WTC11 (cell line): ENCODE measurements around the gene OR6C75.

Experiments
- ATF2 ChIP-seq: sonication (generic); formaldehyde crosslinking; IDR thresholded peaks from 2 replicates; pipeline ENCODE4 v1.8.1; 2022; ENCODE audit warnings: low read depth, missing genetic modification reagents, borderline replicate concordance
- CBFB ChIP-seq: sonication (generic); formaldehyde crosslinking; IDR thresholded peaks from 2 replicates; pipeline ENCODE4 v1.8.1; 2022; ENCODE audit warnings: mild to moderate bottlenecking, low read depth, missing genetic modification reagents
- E2F1 ChIP-seq: sonication (generic); formaldehyde crosslinking; IDR thresholded peaks from 2 replicates; pipeline ENCODE4 v1.8.0; 2022; ENCODE audit warnings: mild to moderate bottlenecking, missing genetic modification reagents
- FOXJ3 ChIP-seq: sonication (generic); formaldehyde crosslinking; IDR thresholded peaks from 2 replicates; pipeline ENCODE4 v1.9.0; 2021; ENCODE audit warnings: missing genetic modification reagents, mild to moderate bottlenecking, borderline replicate concordance
- TEAD4 ChIP-seq: sonication (generic); formaldehyde crosslinking; IDR thresholded peaks from 2 replicates; pipeline ENCODE4 v1.8.0; 2022; ENCODE audit warnings: mild to moderate bottlenecking, missing genetic modification reagents
- ZNF138 ChIP-seq: sonication (generic); formaldehyde crosslinking; conservative IDR thresholded peaks from 2 replicates; pipeline ENCODE4 v1.8.1; 2022; ENCODE audit warnings: mild to moderate bottlenecking, moderate library complexity, missing genetic modification reagents
- ZNF425 ChIP-seq: fragments of 250-450 bp; sonication (Bioruptor Pico); conservative IDR thresholded peaks from 2 replicates; pipeline ENCODE4 v1.9.0; 2021; ENCODE audit warnings: mild to moderate bottlenecking
- TF ChIP-seq, protein P1 (sequence below): fragments of 200-600 bp; IDR thresholded peaks from 2 replicates; pipeline ENCODE4 v1.8.0; 2022; ENCODE audit warnings: antibody characterized with exemption
- TF ChIP-seq, protein P2 (sequence below): sonication (generic); formaldehyde crosslinking; IDR thresholded peaks from 2 replicates; pipeline ENCODE4 v1.8.1; 2022; ENCODE audit warnings: mild to moderate bottlenecking, moderate library complexity, missing genetic modification reagents
- TF ChIP-seq, protein P3 (sequence below): sonication (generic); formaldehyde crosslinking; IDR thresholded peaks from 2 replicates; pipeline ENCODE4 v1.8.1; 2023; ENCODE audit warnings: mild to moderate bottlenecking, missing genetic modification reagents, moderate library complexity
- TF ChIP-seq, protein P4 (sequence below): sonication (generic); formaldehyde crosslinking; IDR thresholded peaks from 2 replicates; pipeline ENCODE4 v1.8.1; 2023; ENCODE audit warnings: mild to moderate bottlenecking, missing genetic modification reagents, borderline replicate concordance

DNA sequence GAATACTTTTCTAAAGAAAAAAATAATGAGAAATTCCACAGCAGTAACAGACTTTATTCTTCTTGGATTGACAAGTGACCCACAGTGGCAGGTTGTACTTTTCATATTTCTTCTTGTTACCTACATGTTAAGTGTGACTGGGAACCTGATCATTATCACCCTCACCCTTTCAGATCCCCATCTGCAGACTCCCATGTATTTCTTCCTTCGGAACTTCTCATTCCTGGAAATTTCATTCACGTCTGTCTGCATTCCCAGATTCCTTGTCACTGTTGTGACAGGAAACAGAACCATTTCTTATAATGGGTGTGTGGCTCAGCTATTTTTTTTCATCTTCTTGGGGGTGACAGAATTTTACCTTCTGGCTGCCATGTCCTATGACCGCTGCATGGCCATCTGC lies 2.3 kb downstream of the OR6C75 start:
- TF ChIP-seq, protein P1, sequence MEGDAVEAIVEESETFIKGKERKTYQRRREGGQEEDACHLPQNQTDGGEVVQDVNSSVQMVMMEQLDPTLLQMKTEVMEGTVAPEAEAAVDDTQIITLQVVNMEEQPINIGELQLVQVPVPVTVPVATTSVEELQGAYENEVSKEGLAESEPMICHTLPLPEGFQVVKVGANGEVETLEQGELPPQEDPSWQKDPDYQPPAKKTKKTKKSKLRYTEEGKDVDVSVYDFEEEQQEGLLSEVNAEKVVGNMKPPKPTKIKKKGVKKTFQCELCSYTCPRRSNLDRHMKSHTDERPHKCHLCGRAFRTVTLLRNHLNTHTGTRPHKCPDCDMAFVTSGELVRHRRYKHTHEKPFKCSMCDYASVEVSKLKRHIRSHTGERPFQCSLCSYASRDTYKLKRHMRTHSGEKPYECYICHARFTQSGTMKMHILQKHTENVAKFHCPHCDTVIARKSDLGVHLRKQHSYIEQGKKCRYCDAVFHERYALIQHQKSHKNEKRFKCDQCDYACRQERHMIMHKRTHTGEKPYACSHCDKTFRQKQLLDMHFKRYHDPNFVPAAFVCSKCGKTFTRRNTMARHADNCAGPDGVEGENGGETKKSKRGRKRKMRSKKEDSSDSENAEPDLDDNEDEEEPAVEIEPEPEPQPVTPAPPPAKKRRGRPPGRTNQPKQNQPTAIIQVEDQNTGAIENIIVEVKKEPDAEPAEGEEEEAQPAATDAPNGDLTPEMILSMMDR, result no peak
- no peak for TF ChIP-seq ZNF138 (CRISPR knock-in tag)
- TF ChIP-seq, protein P2, sequence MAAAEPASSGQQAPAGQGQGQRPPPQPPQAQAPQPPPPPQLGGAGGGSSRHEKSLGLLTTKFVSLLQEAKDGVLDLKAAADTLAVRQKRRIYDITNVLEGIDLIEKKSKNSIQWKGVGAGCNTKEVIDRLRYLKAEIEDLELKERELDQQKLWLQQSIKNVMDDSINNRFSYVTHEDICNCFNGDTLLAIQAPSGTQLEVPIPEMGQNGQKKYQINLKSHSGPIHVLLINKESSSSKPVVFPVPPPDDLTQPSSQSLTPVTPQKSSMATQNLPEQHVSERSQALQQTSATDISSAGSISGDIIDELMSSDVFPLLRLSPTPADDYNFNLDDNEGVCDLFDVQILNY (CRISPR knock-in tag), result no peak
- TF ChIP-seq TEAD4 (CRISPR knock-in tag), result no peak
- TF ChIP-seq ZNF425 (CRISPR knock-in tag), result no peak
- no peak for TF ChIP-seq CBFB (CRISPR knock-in tag)
- TF ChIP-seq, protein P3, sequence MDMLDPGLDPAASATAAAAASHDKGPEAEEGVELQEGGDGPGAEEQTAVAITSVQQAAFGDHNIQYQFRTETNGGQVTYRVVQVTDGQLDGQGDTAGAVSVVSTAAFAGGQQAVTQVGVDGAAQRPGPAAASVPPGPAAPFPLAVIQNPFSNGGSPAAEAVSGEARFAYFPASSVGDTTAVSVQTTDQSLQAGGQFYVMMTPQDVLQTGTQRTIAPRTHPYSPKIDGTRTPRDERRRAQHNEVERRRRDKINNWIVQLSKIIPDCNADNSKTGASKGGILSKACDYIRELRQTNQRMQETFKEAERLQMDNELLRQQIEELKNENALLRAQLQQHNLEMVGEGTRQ, result no peak
- TF ChIP-seq FOXJ3 (CRISPR knock-in tag), result no peak
- no peak for TF ChIP-seq E2F1
- no peak for TF ChIP-seq ATF2 (CRISPR knock-in tag)
- TF ChIP-seq, protein P4, sequence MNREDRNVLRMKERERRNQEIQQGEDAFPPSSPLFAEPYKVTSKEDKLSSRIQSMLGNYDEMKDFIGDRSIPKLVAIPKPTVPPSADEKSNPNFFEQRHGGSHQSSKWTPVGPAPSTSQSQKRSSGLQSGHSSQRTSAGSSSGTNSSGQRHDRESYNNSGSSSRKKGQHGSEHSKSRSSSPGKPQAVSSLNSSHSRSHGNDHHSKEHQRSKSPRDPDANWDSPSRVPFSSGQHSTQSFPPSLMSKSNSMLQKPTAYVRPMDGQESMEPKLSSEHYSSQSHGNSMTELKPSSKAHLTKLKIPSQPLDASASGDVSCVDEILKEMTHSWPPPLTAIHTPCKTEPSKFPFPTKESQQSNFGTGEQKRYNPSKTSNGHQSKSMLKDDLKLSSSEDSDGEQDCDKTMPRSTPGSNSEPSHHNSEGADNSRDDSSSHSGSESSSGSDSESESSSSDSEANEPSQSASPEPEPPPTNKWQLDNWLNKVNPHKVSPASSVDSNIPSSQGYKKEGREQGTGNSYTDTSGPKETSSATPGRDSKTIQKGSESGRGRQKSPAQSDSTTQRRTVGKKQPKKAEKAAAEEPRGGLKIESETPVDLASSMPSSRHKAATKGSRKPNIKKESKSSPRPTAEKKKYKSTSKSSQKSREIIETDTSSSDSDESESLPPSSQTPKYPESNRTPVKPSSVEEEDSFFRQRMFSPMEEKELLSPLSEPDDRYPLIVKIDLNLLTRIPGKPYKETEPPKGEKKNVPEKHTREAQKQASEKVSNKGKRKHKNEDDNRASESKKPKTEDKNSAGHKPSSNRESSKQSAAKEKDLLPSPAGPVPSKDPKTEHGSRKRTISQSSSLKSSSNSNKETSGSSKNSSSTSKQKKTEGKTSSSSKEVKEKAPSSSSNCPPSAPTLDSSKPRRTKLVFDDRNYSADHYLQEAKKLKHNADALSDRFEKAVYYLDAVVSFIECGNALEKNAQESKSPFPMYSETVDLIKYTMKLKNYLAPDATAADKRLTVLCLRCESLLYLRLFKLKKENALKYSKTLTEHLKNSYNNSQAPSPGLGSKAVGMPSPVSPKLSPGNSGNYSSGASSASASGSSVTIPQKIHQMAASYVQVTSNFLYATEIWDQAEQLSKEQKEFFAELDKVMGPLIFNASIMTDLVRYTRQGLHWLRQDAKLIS (CRISPR knock-in tag), result no peak
